DND-41 (cell line): Measurements from ENCODE around the gene DDX3X.

Source experiments
- CTCF ChIP-seq: IDR thresholded peaks from 2 replicates; pipeline ENCODE4 v1.5.1; 2012; ENCODE audit warnings: borderline replicate concordance, low read length, moderate library complexity, mild to moderate bottlenecking; ENCODE audit not compliant: poor library complexity, severe bottlenecking; ENCODE audit errors: extremely low read depth
- EZH2 ChIP-seq: IDR thresholded peaks from 3 replicates; pipeline ENCODE4 v1.6.1; 2012; ENCODE audit warnings: borderline replicate concordance, low read depth, mild to moderate bottlenecking, moderate library complexity, low read length, inconsistent platforms; ENCODE audit not compliant: severe bottlenecking

- TF ChIP-seq EZH2 (no peak), CTCF (no peak)
Measured at GRCh38 chrX:41291309-41291708, 42.7 kb upstream of the DDX3X start.
